ENCODE results near the gene LYSMD2. TPM values are rescaled to one million over a fixed set of nuclear protein-coding genes. Genes with fewer than 3 reads are reported as not detected.

LYSMD2 gene
- polyA plus RNA-seq, 6 donors from 2014 or later, result 56.6 to 120 (median 84.1) TPM

Other genes starting within 250 kb of the LYSMD2 start
- under 1 TPM in 2 of 6 donors, not detected in 4; 0.10 to 0.14 TPM for gene DMXL2, start 114.9 kb downstream of the LYSMD2 start, polyA plus RNA-seq (ENCODE audit: low read depth in 6 of 6)
- gene SCG3, start 56.2 kb downstream of the LYSMD2 start, polyA plus RNA-seq (ENCODE audit: low read depth in 6 of 6), result not detected
- 1 to 10 TPM; 1.4 to 4.1 (median 2.2) TPM for gene TMOD2, start 13.9 kb upstream of the LYSMD2 start, polyA plus RNA-seq (ENCODE audit: low read depth in 6 of 6)
- gene TMOD3, start 92.0 kb upstream of the LYSMD2 start, polyA plus RNA-seq (ENCODE audit: low read depth in 6 of 6), result 10 to 100 TPM; 19.3 to 30.3 (median 25.2) TPM
- 10 to 100 TPM in 5 of 6 donors, 1 to 10 TPM in 1; 8.0 to 23.9 (median 13.8) TPM for gene LEO1, start 234.1 kb upstream of the LYSMD2 start, polyA plus RNA-seq (ENCODE audit: low read depth in 6 of 6)